ENCODE data around the gene MED4. TPM values are rescaled to one million over a fixed set of nuclear protein-coding genes. Genes with fewer than 3 reads are reported as not detected.

The MED4 gene
- total RNA-seq (2022) (28.5 and 31.9 TPM in 2 replicates), Bru-seq, nascent RNA (percentile 89 among the genes with signal in this experiment), BruChase-seq, experiment 1, labeled RNA remaining after a 6-hour chase (percentile 78 among the genes with signal in this experiment), BruChase-seq, experiment 2, labeled RNA remaining after a 2-hour chase (percentile 84 among the genes with signal in this experiment)
- long read RNA-seq, transcript MED4-201 (7 exons, 2,022 nt) = major isoform, 57 of 86 reads
- long read RNA-seq, transcript MED4-202 (7 exons, 931 nt) = minor isoform, 20 of 86 reads
- long read RNA-seq, partial matches to known transcripts = 1 of 86 reads
- long read RNA-seq, other reads (novel, unspliced or antisense) = 7 of 86 reads

- peak; percentile 93 for TF ChIP-seq CTCF (IDR thresholded peaks at IDR 0.05; ENCODE audit: unreplicated experiment)
- peaks cover 18% of the 10 kb centered on the region for H3K4me1 Mint-ChIP-seq (ENCODE audit: low read depth, unreplicated experiment)
- no peaks in the 10 kb centered on the region for H3K27me3 Mint-ChIP-seq (ENCODE audit: unreplicated experiment)
- no peaks in the 10 kb centered on the region for H3K9me3 Mint-ChIP-seq (ENCODE audit: low read depth, unreplicated experiment)
- peak within 1 kb of the TSS; percentile 67 for H3K27ac Mint-ChIP-seq (ENCODE audit: unreplicated experiment)
- peaks cover 18% of the 10 kb centered on the region for H3K36me3 Mint-ChIP-seq (ENCODE audit: insufficient read depth, unreplicated experiment)
- CTCF ChIA-PET = interaction anchor here (0.6 to 2.3 kb wide), 4 partner anchors 13 to 682 kb away, joined by 3 to 7 read pairs (median 6); partner anchors contain the start of gene NUDT15
- peak; percentile 94 for DNase-seq
- intact Hi-C loops (cut with micrococcal nuclease; ENCODE audit: unreplicated experiment) = no loop called here
- no TSS peak for BruUV-seq (replicated peaks)
- H3K4me3 Mint-ChIP-seq (ENCODE audit: low read depth, unreplicated experiment) = peak within 1 kb of the TSS; percentile 87
Measured at GRCh38 chr13:48094781-48095502, at the start of gene MED4. MED4 (minus strand) TSS chr13:48095104; CDS start chr13:48095078, 26 bp downstream.

- no TSS peak for BruUV-seq (replicated peaks)
- DNase-seq = no peak
- no peak for TF ChIP-seq CTCF (IDR thresholded peaks at IDR 0.05; ENCODE audit: unreplicated experiment)
- no peaks in the 10 kb centered on the region for H3K4me1 Mint-ChIP-seq (ENCODE audit: low read depth, unreplicated experiment)
- CTCF ChIA-PET = no interaction called here
- H3K9me3 Mint-ChIP-seq (ENCODE audit: low read depth, unreplicated experiment) = no peaks in the 10 kb centered on the region
- no peak overlapping the region for H3K4me3 Mint-ChIP-seq (ENCODE audit: low read depth, unreplicated experiment)
- H3K27me3 Mint-ChIP-seq (ENCODE audit: unreplicated experiment) = no peaks in the 10 kb centered on the region
- intact Hi-C loops (cut with micrococcal nuclease; ENCODE audit: unreplicated experiment) = no loop called here
- H3K36me3 Mint-ChIP-seq (ENCODE audit: insufficient read depth, unreplicated experiment) = no peaks in the 10 kb centered on the region
- H3K27ac Mint-ChIP-seq (ENCODE audit: unreplicated experiment) = no peak overlapping the region
Measured at GRCh38 chr13:48144413-48145035, 49.6 kb upstream of the MED4 start.

- Mint-ChIP-seq H3K4me3 (ENCODE audit: low read depth, unreplicated experiment) (no peak overlapping the region), H3K4me1 (ENCODE audit: low read depth, unreplicated experiment) (no peaks in the 10 kb centered on the region), H3K9me3 (ENCODE audit: low read depth, unreplicated experiment) (no peaks in the 10 kb centered on the region), H3K27ac (ENCODE audit: unreplicated experiment) (no peak overlapping the region), H3K27me3 (ENCODE audit: unreplicated experiment) (no peaks in the 10 kb centered on the region), H3K36me3 (ENCODE audit: insufficient read depth, unreplicated experiment) (no peaks in the 10 kb centered on the region)
- TF ChIP-seq CTCF (IDR thresholded peaks at IDR 0.05; ENCODE audit: unreplicated experiment) = no peak
- no TSS peak for BruUV-seq (replicated peaks)
- DNase-seq = no peak
- intact Hi-C loops (cut with micrococcal nuclease; ENCODE audit: unreplicated experiment) = no loop called here
- CTCF ChIA-PET = interaction anchor here (0.7 kb wide), 1 partner anchor 154 kb away, joined by 8 read pairs; no protein-coding TSS in a partner anchor
Measured at GRCh38 chr13:48142436-48142835, 47.5 kb upstream of the MED4 start.

- intact Hi-C loops (cut with micrococcal nuclease; ENCODE audit: unreplicated experiment) = no loop called here
- Mint-ChIP-seq H3K27ac (ENCODE audit: unreplicated experiment) (no peak overlapping the region), H3K4me3 (ENCODE audit: low read depth, unreplicated experiment) (no peak overlapping the region), H3K9me3 (ENCODE audit: low read depth, unreplicated experiment) (no peaks in the 10 kb centered on the region), H3K27me3 (ENCODE audit: unreplicated experiment) (no peaks in the 10 kb centered on the region), H3K4me1 (ENCODE audit: low read depth, unreplicated experiment) (no peaks in the 10 kb centered on the region), H3K36me3 (ENCODE audit: insufficient read depth, unreplicated experiment) (no peaks in the 10 kb centered on the region)
- no peak for DNase-seq
- TF ChIP-seq CTCF (IDR thresholded peaks at IDR 0.05; ENCODE audit: unreplicated experiment) = no peak
- no TSS peak for BruUV-seq (replicated peaks)
- CTCF ChIA-PET = no interaction called here
Measured at GRCh38 chr13:48138270-48138669, 43.4 kb upstream of the MED4 start.
